Skeletal muscle cell (primary cell): ENCODE data around the gene FBL.
A peak's percentile ranks its signal among the peaks of the same experiment; 100 is the strongest.
"Not testable (repeated sequence)": the region's sequence is repeated elsewhere in the genome, so short reads cannot be mapped to it uniquely, and the experiment has no call there.

Experiments
- DNase-seq: peaks from one replicate; pipeline ENCODE4 v3.0.0-alpha.2; 2010; ENCODE audit warnings: low read depth
- H3K4me3 ChIP-seq: 2 replicates; pipeline ENCODE4 v1.5.1; 2011; ENCODE audit warnings: low read depth, mild to moderate bottlenecking, control low read depth, low read length, moderate library complexity

Gene FBL

DNA sequence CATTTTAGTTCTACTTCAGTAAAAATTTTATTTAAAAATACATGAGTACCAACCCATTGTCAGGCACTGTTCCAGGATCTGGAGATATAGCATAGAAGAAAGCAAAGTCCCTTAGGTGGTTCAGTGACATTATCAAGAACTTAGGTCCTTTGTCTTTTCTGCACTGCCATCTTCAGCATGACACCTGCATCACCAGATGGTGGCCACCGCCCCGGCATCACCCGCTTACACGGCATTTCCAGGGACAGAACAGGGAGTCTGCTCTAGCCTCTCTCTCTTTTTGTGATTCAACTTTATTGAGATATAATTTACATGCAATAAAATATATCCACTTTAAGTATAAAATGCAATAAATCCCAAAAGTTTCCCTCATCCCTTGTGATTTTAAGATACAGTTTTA, 35.8 kb downstream of the FBL start:
- H3K4me3 ChIP-seq, result no peak overlapping the region
- no peak for DNase-seq

DNA sequence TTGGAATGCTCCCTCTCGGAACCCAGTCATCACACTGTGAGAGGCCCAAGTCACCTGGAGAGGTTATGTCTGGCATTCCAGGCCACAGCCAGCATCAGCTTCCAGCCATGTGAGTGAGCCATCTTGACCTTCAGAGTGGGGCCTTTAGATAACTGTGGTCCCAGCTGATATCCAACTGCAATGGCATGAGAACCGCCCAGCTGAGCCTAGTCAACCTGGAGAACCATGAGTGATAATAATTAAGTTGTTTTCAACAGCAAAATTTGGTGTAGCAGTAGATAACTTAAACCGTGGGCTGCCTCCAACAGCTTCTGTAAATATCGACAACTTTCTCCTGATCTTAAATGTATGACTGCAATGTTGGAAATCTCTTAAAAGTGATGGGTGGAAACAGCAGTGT, 36.8 kb downstream of the FBL start:
- DNase-seq, result no peak
- no peak overlapping the region for H3K4me3 ChIP-seq

GRCh38 chr19:39808688-39809087, 37.5 kb downstream of the FBL start:
- H3K4me3 ChIP-seq, DNase-seq: not testable (repeated sequence)

- no peak overlapping the region for H3K4me3 ChIP-seq
- DNase-seq, result no peak
These were observed 38.3 kb downstream of the FBL start for GRCh38 chr19:39807846-39808364.

- DNase-seq, result no peak
These were observed 41.1 kb downstream of the FBL start for GRCh38 chr19:39805104-39805503.

GRCh38 chr19:39802958-39803357, 43.2 kb downstream of the FBL start:
- DNase-seq, result no peak
- H3K4me3 ChIP-seq, result no peak overlapping the region

More at GRCh38 chr19:39805104-39805503, 41.1 kb downstream of the FBL start:
- H3K4me3 ChIP-seq, result no peak overlapping the region

GRCh38 chr19:39797083-39797482, 49.1 kb downstream of the FBL start:
- no peak overlapping the region for H3K4me3 ChIP-seq
- no peak for DNase-seq

DNA sequence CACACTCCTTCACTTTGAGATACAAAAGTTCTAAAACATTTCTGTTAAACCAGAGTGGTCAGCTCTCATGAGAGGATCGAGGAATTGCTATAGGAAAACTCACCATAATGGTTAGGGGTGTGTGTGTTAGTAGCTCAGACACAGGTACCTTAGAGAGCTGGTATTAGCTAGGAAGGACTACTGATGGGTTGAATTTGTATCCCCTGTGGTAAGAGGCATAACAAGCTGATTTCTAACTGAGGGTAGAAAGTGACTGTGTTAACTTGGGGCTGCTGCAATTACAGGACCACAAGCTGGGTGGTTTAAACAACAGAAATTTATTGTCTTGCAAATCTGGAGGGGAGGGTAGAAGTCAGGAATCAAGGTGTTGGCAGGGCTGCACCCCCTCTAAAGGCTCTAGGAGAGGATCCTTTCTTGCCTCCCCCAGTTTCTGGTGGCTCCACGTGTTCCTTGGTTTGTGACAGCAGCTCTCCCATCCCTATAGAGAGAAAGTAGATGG, 50.1 kb downstream of the FBL start:
- no peak for DNase-seq
- H3K4me3 ChIP-seq, result no peak overlapping the region

- no peak overlapping the region for H3K4me3 ChIP-seq
- no peak for DNase-seq
These were observed 51.2 kb downstream of the FBL start for GRCh38 chr19:39795001-39795400.

DNA sequence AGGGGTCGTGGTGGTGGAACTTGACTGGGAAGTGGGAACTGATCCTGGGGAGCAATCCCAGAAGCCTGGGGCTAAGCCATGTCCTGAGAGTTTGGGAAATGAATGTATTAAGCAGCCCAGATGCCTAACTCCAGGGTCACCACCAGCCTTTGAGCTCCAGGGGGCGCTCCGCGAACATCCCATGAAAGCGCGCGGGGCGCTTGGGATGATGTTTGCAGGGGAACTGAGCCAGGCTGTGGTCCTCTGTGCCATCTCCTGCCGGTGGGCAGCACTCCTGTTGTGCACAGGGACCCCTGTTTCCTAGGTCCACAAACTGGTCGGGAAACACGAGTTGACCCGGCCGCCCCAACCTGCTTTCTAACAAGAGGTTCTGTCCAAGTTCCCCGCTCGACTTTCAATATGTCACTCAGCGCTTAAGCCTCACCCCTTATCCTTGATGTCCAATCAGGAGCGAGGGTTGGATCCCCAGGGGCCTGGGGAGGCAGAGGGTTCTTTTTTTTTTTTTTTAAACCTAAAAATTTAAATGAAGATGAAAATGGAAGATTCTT, 53.1 kb downstream of the FBL start:
- H3K4me3 ChIP-seq, result peak overlapping the region; percentile 51
- peak; percentile 43 for DNase-seq

DNA sequence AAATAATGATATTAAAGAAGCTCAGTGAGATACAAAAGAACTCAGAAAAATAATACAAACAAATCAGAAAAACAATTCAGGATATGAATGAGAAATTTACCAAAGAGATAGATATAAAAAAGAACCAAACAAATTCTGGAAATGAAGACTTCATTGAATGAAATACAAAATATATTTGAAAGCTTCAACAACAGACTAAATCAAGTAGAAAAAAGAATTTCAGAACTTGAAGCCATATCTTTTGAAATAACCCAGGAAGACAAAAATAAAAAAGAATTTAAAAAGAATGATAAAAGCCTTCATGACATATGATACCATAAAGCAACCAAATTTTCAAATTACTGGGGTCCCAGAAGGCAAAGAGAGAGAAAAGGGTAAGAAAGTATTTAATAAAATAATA, 57.9 kb downstream of the FBL start:
- DNase-seq, result no peak
- H3K4me3 ChIP-seq, result no peak overlapping the region
